HG03064 (cell line): Measurements from ENCODE around the gene DENND1B.
"Not testable (repeated sequence)": the region's sequence is repeated elsewhere in the genome, so short reads cannot be mapped to it uniquely, and the experiment has no call there.

Source experiments
- ATAC-seq: cut with Tn5 transposase; IDR thresholded peaks from one replicate; pipeline ENCODE4 v1.9.1; 2021; ENCODE audit warnings: low read depth; ENCODE audit not compliant: unreplicated experiment

Gene DENND1B

DNA sequence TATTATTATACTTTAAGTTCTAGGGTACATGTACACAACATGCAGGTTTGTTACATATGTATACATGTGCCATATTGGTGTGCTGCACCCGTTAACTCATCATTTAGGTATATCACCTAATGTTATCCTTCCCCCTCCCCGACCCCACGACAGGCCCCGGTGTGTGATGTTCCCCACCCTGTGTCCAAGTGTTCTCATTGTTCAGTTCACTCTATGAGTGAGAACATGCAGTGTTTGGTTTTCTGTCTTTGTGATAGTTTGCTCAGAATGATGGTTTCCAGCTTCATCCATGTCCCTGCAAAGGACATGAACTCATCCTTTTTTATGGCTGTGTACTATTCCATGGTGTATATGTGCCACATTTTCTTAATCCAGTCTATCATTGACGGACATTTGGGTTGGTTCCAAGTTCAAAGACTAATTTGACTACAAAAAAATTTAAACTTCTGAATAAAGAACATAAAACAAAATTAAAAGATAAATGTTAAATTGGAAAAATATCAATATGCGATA is 22.6 kb downstream of the DENND1B start:
- ATAC-seq, result not testable (repeated sequence)

DNA sequence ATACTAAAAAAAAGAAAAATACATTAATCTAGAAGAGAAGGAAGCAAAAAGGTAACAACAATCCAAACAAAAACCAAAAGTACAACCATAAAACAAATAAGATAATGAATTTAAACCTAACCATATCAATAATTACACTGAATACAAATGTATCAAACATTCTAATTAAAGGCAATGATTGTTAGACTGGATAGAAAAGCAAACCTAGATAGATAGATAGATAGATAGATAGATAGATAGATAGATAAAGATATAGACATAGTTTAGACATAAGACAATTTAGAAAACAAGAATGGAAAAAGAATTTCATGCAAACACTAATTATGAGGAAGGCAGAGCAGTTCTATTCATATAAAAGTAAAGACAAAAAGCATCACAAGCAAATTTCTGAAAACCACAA is 24.9 kb downstream of the DENND1B start:
- no peak for ATAC-seq

DNA sequence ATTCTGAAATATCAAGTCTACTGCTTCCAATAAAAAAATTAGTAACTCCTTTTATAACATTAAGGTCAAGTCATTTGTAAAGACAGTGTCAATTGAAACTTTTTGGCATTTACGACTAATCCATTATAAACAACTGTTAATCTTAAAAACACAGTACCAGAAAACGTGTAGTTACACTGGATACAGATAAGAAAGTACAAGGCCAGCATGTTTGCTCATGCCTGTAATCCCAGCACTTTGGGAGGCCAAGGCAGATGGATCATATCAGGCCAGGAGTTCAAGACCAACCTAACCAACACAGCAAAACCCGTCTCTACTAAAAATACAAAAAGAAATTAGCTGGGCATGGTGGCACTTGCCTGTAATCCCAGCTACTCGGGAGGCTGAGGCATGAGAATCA is 29.4 kb downstream of the DENND1B start:
- ATAC-seq, result no peak

DNA sequence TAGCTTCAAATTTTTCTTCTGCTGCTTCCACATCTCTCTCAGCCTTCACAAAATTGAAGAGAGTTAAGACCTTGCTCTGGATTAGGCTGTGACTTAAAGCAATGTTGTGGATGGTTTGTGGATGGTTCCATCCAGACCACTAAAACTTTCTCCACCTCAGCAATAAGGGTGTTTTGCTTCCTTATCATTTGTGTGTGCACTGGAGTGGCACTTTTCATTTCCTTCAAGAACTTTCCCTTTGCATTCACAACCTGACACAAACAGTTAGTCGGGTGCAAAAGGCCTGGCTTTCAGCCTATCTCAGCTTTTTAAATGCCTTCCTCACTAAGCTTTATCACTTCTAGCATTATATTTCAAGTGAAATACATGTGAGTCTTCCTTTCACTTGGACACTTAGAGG is 30.3 kb downstream of the DENND1B start:
- no peak for ATAC-seq

DNA sequence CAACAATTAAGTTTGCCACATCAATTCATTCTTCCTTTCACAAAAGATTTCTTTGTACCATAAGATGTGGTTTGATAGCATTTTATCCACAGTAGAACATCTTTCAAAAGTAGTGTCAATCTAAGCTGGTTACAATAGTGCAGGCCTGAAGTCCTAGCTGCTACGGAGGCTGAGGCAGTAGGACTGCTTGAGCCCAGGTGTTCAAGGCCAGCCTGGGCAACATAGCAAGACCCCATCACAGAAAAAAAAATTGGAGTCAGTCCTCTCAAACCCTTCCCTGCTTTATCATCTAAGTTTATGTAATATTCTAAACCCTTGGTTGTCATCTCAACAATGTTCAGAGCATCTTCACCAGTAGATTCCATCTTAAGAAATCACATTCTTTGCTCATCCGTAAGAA is 31.7 kb downstream of the DENND1B start:
- no peak for ATAC-seq

DNA sequence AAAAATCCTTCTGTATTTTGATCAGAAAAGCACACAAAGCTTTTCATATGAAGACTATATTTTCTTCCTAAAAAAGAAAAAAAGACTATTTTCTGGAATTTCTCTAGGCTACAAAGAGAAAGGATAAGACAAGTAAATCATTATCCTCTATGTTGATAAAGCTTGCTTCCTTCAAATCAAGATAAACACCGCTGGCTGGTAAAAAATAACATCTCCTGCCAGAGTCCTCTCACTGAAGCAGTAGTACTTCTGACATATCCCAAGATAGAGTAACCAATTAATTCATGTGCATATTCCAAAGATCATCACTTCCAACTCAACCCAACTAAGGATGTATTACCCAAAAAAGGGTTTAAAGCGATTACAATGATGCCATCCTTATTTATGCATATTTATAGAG is 34.3 kb downstream of the DENND1B start:
- ATAC-seq, result no peak

DNA sequence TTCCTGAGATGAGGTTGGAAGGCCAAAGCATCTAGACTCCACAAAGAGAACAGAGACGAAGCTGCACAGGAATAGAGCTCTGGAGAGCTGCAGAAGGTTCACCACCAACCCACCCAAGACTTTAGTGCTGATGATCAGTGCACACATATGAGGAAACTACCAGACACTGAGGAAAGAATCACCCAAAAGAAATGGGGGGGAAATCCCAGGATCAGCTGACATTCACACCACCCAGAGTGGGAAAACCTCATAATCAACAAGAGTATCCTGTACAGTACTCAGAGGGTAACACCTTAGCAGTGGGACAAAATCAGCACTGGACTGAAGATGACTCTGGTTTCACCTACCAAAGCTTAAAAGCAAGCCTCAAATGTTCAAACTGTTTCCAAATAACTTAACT is 36.4 kb downstream of the DENND1B start:
- no peak for ATAC-seq

DNA sequence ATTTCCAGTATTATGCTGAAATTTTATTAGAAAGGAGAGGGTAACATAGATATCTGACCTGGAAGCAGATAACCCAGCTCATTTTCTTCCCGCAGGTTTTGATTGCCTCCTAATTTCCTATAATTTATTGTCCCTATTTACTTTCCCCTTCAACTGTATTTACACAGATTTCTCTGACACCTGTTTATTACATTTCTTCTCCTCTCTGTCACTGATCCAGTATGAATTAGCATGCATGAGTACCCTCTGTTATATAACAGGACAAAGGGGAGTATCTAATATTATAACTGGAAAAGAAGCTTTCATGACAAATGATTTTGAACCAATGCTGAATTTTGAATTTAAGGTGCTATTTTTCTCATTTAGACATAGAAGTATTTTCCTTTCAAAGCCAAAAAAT is 37.4 kb downstream of the DENND1B start:
- ATAC-seq, result no peak

DNA sequence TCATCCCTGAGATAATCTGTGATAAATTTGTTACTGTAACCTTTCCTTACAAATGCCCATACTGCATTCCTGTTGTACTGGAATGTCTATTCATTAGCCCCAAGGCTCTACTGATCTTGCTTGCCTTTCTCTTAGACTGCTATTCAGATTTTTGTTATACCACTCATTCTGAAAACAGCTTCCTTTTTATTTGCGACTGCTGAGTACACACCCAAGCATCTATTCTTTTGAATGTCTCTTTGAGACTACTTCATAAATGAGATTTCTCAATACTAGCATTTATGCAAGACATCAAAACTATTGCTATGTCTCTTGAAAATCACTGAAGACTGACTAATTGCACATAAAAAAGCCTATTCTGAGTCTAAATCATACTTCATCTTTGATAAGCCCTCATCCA is 38.6 kb downstream of the DENND1B start:
- ATAC-seq, result no peak

DNA sequence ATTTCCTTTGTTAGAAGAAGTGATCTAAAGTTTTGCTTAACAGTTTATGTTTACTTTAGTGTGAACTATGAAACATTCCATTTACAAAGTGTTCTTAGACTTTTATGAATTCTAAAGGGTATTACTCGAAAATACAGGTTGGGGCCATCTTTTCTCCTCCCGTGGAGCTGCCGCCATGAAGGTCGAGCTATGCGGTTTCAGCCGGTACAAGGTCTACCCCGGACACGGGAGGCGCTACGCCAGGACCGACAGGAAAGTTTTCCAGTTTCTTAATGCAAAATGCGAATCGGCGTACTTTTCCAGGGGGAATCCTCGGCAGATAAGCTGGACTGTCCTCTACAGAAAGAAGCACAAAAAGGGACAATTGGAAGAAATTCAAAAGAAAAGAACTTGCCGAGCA is 39.8 kb downstream of the DENND1B start:
- ATAC-seq, result no peak

DNA sequence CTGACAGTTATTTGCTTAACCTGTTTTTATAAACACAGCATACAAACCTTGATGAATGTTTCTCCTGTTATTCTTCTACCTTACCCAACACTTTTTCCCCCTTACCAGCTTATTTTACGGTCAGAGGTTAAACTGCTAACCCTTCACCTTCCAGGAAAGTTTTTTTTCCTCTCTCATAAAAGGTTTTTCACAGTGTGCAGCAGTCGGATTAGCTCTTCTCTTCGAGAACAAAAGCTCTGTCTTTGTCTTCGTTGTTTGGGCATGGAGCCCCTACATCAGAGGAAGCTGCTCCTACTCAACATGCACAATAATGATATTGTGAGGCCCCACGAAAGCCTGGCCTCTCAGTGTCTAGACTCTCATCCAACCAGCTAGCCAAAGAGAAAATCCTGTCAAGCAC is 42.0 kb downstream of the DENND1B start:
- no peak for ATAC-seq

DNA sequence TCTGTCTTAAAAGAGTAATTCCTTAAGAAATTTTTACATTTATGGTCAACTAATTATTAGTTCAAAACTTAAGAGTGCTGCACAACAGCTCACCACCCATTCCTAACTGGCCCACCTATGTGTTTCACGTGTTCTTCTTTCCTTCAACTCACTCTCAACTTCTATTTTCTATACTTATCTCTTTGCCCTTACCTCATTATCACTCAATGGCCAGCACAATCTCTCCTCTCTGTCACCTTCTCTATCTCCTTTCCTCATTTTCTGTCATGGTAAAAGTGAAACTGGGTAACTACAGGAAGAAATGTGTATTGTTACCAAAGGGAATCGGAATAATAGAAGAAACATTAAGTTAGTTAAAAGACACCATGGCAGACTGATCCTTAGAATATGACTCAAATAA is 43.1 kb downstream of the DENND1B start:
- no peak for ATAC-seq

DNA sequence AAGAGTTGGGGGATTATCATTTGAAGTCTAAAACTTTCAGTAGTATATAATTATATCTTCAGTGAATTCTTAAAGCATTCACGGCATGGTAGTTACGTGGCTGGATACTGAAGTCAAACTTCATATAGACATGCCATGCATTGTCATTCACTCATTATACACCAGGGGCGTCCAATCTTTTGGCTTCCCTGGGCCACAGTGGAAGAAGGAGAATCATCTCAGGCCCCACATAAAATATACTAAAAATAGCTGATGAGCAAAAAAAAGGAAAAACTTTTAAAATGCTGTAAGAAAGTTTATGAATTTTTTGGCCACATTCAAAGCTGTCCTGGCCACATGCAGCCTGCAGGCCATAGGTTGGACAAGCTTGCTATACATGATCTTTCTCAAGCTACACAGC is 43.8 kb downstream of the DENND1B start:
- ATAC-seq, result no peak

DNA sequence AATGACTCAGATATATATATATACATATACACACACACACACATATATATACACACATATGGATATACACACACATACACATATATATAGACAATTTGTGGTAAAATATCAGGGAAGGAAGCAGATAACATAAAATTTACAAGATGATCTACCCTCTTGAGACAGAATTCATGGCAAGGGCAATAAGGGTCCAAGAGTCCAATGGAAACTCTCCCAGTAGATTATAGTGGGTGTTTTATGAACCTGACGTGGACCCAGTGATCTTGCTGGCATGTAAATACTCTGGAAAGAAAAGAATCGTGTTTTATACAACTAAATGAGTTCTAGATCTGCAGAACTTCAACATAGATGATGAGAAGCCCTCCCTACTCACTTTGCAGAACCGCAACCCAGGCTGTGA is 49.3 kb downstream of the DENND1B start:
- ATAC-seq, result no peak

DNA sequence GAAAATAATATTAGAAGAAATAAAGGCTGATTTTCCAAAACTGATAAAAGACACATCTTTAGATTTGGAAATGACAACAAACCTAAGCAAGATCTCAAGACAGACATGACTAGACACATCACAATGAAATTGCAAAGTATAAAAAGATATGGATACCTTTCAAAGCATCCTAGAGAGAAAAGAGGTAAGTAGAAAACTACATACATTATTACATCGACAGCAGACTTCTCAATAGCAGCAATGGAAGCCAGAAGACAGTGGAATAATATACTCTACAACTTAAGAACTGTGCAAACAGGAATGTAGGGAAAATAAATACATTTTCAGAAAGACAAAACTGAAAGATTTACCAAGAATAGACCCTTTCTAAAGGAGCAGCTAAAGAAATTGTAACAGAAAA is 50.2 kb downstream of the DENND1B start:
- ATAC-seq, result no peak

DNA sequence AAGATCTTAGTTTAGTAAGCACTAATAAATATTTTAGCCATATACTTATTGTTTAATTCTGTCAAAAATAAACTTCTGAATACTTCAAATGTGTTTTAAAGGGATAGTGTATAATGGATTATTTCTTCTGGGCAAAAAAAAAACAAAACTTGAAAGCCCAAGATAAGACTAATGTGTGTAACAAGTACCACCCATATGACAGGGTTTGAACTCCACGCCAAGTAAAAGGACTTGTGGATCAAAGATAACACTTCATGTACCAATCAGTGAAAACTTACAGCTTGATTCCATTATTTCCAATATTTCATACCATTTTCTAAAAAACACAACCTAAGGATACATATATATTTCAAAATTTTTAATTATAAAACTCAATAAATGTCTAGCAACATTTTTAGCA is 59.5 kb downstream of the DENND1B start:
- no peak for ATAC-seq

DNA sequence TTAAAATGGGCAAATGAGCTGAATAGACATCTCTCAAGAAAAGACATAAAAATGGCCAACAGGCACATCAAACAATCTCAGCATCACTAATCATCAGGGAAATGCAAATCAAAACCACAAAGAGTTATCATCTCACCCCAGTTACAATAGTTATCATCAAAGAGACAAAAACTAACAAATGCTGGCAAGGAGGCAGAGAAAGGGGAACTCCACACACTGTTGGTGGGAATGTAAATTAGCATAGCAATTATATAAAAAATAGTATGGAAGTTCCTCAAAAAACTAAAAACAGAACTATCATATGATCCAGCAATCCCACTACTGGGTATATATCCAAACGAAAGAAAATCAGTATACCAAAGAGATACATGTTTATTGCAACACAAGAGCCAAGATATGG is 68.7 kb downstream of the DENND1B start:
- ATAC-seq, result no peak

DNA sequence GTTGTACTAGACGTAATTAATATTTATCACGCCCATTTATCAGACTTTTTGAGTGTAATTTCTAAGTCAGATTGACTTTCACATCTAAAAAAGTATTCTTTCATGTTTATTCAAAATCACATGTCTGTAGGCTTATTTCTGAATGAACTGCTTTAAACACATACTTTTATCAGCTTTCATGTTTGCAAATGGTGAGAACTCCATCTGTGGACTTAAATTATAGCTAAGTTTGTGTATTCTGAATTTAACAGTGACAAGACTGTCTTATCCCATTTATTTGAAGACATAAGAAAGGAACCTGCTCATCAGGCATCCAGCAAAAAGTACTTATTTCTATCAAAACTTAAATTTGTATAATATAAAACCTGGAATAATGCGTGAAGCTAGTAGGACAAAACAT is 69.3 kb downstream of the DENND1B start:
- no peak for ATAC-seq

DNA sequence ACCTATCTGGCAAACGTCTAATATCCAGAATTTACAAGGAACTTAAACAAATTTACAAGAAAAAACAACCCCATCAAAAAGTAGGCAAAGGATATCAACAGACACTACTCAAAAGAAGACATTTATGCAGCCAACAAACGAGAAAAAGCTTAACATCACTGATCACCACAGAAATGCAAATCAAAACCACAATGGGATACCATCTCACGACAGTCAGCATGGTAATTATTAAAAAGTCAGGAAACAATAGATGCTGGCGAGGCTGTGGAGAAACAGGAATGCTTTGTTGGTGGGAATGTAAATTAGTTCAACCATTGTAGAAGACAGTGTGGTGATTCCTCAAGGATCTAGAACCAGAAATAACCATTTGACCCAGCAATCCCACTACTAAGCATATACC is 74.6 kb downstream of the DENND1B start:
- ATAC-seq, result not testable (repeated sequence)

DNA sequence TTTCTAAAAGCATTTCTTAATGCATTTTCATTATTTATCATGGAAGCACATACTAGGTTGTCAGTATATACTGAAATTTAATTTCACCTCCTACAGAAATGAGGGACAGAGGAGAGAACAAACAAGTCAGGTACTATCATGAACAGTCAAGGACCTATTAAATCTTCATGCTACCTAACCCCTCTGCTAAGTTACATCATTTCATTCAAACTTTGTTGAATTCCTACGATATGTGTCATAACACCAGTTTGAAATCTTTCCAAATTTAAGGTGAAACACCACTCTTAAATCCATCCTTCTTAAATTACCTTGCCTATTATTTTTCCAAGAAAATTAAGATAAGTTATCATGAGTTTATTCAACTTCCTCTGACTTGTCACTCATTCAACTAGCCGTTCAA is 78.9 kb downstream of the DENND1B start:
- ATAC-seq, result no peak

DNA sequence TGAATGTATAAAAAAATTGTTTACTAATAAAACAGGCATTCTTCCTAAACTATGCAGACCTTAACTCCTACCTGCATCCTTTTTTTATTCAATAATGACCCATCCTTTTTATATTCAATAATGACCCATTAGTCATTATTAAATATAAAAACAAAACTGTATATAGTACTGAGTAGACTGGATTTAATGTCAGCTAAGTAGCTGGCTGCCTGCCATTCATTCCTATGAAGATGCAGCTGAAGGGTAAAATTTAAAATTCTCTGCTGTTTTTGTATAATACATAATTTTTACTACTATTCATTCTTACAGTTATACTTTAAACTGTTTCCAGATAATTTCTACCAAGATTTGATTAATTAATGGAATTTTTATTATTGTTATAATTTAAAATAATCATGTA is 79.3 kb downstream of the DENND1B start:
- no peak for ATAC-seq

DNA sequence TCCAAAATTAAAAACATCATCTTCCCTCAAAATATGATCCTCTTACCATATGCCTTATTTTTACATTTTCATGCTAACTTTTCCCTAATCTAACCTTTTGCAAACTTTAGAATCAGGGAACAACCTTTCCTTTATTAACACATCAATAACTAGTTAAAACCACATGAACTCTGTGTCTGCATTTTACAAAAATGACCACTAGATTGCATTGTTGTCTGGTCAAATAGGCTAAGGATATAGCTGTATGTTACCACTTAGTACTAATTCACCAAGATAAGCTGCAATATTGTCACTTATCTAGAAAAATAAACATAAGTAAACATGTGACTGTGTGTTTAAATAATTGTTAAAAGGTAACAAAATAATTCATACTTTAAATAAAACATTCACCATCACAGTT is 82.3 kb downstream of the DENND1B start:
- no peak for ATAC-seq

DNA sequence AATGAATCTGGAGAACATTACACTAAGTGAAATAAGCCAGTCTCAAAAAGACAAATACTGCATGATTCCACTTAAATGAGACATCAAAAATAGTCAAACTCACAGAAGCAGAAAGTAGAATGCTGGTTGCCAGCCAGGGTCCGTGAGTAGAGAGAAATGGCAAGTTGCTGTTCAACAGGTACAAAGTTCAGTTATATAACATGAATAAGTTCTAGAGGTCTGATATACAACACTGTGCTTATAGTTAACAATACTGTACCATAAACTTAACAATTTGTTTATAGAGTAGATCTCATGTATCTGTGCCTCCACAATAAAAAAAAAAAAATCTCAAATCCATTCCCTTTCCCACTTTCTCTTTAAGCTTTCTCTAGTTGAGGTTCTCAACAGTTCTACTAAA is 83.5 kb downstream of the DENND1B start:
- no peak for ATAC-seq

DNA sequence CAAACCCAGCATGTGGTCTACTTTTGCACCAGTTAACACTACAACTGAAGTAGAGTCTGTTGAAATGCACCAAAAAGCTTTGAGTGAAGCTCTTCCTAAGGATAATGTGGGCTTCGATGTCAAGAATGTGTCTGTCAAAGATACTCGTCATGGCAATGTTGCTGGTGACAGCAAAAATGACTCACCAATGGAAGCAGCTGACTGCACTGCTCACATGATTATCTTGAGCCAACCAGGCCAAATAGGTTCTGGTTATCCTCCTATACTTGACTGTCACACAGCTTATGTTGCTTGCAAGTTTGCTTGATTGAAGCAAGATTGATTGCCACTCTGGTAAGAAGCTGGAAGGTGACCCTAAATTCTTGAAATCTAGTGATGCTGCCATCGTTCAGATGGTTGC is 85.2 kb downstream of the DENND1B start:
- no peak for ATAC-seq
